Effector memory CD8-positive, alpha-beta T cell (primary cell): ENCODE results near the gene ARFGEF3.

ENCODE experiments used
- ATAC-seq: fragments of 150-1000 bp; cut with Tn5 transposase; replicated peaks from 2 replicates; pipeline ENCODE4 v1.10.0; 2021; ENCODE audit warnings: mild to moderate bottlenecking, moderate library complexity
- DNase-seq, 3 experiments: peaks; one replicate each; pipeline ENCODE4 v3.0.0; 2021
- H3K27ac Mint-ChIP-seq, 2 donors: one replicate each; pipeline ENCODE4 v1.8.0; 2022; ENCODE audit warnings: mild to moderate bottlenecking in 2 of 2, mixed read lengths in 2 of 2, moderate library complexity in 2 of 2
- H3K27me3 Mint-ChIP-seq, 2 donors: one replicate each; pipeline ENCODE4 v1.8.0; 2022; ENCODE audit warnings: mixed read lengths in 2 of 2
- H3K36me3 Mint-ChIP-seq: one replicate; pipeline ENCODE4 v1.8.0; 2022; ENCODE audit warnings: mild to moderate bottlenecking, moderate library complexity, mixed read lengths; ENCODE audit not compliant: insufficient read depth
- H3K4me1 Mint-ChIP-seq, 2 donors: one replicate each; pipeline ENCODE4 v1.8.0; 2022; ENCODE audit warnings: low read depth in 2 of 2, mixed read lengths in 2 of 2
- H3K4me3 Mint-ChIP-seq, 2 donors: one replicate each; pipeline ENCODE4 v1.8.0; 2022; ENCODE audit warnings: mild to moderate bottlenecking in 2 of 2, mixed read lengths in 2 of 2, moderate library complexity in 2 of 2
- H3K9me3 Mint-ChIP-seq, 2 donors: one replicate each; pipeline ENCODE4 v1.8.0; 2022; ENCODE audit warnings: mixed read lengths in 2 of 2

The ARFGEF3 gene

GRCh38 chr6:138182939-138183789, 21.4 kb downstream of the ARFGEF3 start:
- H3K36me3 Mint-ChIP-seq = no peaks in the 10 kb centered on the region
- H3K4me3 Mint-ChIP-seq = no peak overlapping the region
- DNase-seq (no peak), ATAC-seq (no peak)
- H3K27me3 Mint-ChIP-seq = peaks cover 54 to 87% of the 10 kb centered on the region in 2 donors
- no peaks in the 10 kb centered on the region for H3K4me1 Mint-ChIP-seq
- no peak overlapping the region for H3K27ac Mint-ChIP-seq
- peaks cover 6 to 8% of the 10 kb centered on the region in 2 donors for H3K9me3 Mint-ChIP-seq

- Mint-ChIP-seq H3K27ac (no peak overlapping the region), H3K4me3 (no peak overlapping the region), H3K27me3 (peaks cover 60 to 93% of the 10 kb centered on the region in 2 donors), H3K9me3 (peaks cover 0 to 4% of the 10 kb centered on the region in 2 donors), H3K36me3 (no peaks in the 10 kb centered on the region), H3K4me1 (no peaks in the 10 kb centered on the region)
- DNase-seq = no peak
- ATAC-seq = no peak
Observed at GRCh38 chr6:138183790-138184134, 22.0 kb downstream of the ARFGEF3 start.

- Mint-ChIP-seq H3K4me3 (no peak overlapping the region), H3K4me1 (no peaks in the 10 kb centered on the region)
Observed at GRCh38 chr6:138184230-138184629, 22.5 kb downstream of the ARFGEF3 start.

GRCh38 chr6:138187156-138187555, 25.4 kb downstream of the ARFGEF3 start:
- Mint-ChIP-seq H3K27ac (no peak overlapping the region), H3K9me3 (no peaks in the 10 kb centered on the region), H3K27me3 (peaks cover 74 to 86% of the 10 kb centered on the region in 2 donors), H3K36me3 (no peaks in the 10 kb centered on the region), H3K4me3 (no peak overlapping the region), H3K4me1 (no peaks in the 10 kb centered on the region)
- DNase-seq (no peak), ATAC-seq (no peak)

More at GRCh38 chr6:138184230-138184629, 22.5 kb downstream of the ARFGEF3 start:
- H3K36me3 Mint-ChIP-seq = no peaks in the 10 kb centered on the region
- DNase-seq = no peak
- peaks cover 64 to 95% of the 10 kb centered on the region in 2 donors for H3K27me3 Mint-ChIP-seq
- H3K9me3 Mint-ChIP-seq = peaks cover 0 to 4% of the 10 kb centered on the region in 2 donors
- ATAC-seq = no peak
- H3K27ac Mint-ChIP-seq = no peak overlapping the region

- H3K4me3 Mint-ChIP-seq = no peak overlapping the region
- ATAC-seq (no peak), DNase-seq (no peak)
- no peaks in the 10 kb centered on the region for H3K36me3 Mint-ChIP-seq
- H3K27me3 Mint-ChIP-seq = peaks cover 62 to 74% of the 10 kb centered on the region in 2 donors
- H3K4me1 Mint-ChIP-seq = no peaks in the 10 kb centered on the region
- H3K9me3 Mint-ChIP-seq = no peaks in the 10 kb centered on the region
- no peak overlapping the region for H3K27ac Mint-ChIP-seq
Observed at GRCh38 chr6:138188278-138188941, 26.7 kb downstream of the ARFGEF3 start.

- Mint-ChIP-seq H3K4me3 (peak overlapping the region in 1 of 2 donors; percentile 2), H3K27me3 (peaks cover 36 to 42% of the 10 kb centered on the region in 2 donors), H3K36me3 (peaks cover 2% of the 10 kb centered on the region), H3K4me1 (no peaks in the 10 kb centered on the region), H3K27ac (no peak overlapping the region), H3K9me3 (no peaks in the 10 kb centered on the region)
- DNase-seq (no peak), ATAC-seq (no peak)
Observed at GRCh38 chr6:138194287-138194686, 32.5 kb downstream of the ARFGEF3 start.

- Mint-ChIP-seq H3K36me3 (peaks cover 2% of the 10 kb centered on the region), H3K4me3 (no peak overlapping the region), H3K27ac (no peak overlapping the region), H3K27me3 (peaks cover 34 to 47% of the 10 kb centered on the region in 2 donors), H3K4me1 (no peaks in the 10 kb centered on the region), H3K9me3 (no peaks in the 10 kb centered on the region)
- ATAC-seq (no peak), DNase-seq (no peak)
Observed at GRCh38 chr6:138196122-138196738, 34.5 kb downstream of the ARFGEF3 start.

GRCh38 chr6:138197570-138197969, 35.8 kb downstream of the ARFGEF3 start:
- Mint-ChIP-seq H3K9me3 (no peaks in the 10 kb centered on the region), H3K27me3 (peaks cover 43 to 44% of the 10 kb centered on the region in 2 donors), H3K4me3 (no peak overlapping the region), H3K36me3 (peaks cover 2% of the 10 kb centered on the region), H3K27ac (no peak overlapping the region), H3K4me1 (no peaks in the 10 kb centered on the region)
- no peak for DNase-seq
- no peak for ATAC-seq

- H3K27ac Mint-ChIP-seq = no peak overlapping the region
Observed at GRCh38 chr6:138198430-138199091, 36.8 kb downstream of the ARFGEF3 start.

GRCh38 chr6:138201836-138202235, 40.1 kb downstream of the ARFGEF3 start:
- H3K4me3 Mint-ChIP-seq = no peak overlapping the region
- no peak for ATAC-seq
- no peaks in the 10 kb centered on the region for H3K4me1 Mint-ChIP-seq
- H3K27me3 Mint-ChIP-seq = peaks cover 45 to 50% of the 10 kb centered on the region in 2 donors
- peaks cover 6% of the 10 kb centered on the region for H3K36me3 Mint-ChIP-seq
- no peaks in the 10 kb centered on the region for H3K9me3 Mint-ChIP-seq
- no peak for DNase-seq
- no peak overlapping the region for H3K27ac Mint-ChIP-seq

More at GRCh38 chr6:138198430-138199091, 36.8 kb downstream of the ARFGEF3 start:
- no peaks in the 10 kb centered on the region for H3K4me1 Mint-ChIP-seq
- H3K27me3 Mint-ChIP-seq = peaks cover 53% of the 10 kb centered on the region in 2 donors
- H3K36me3 Mint-ChIP-seq = peaks cover 6% of the 10 kb centered on the region
- DNase-seq (no peak), ATAC-seq (no peak)
- no peaks in the 10 kb centered on the region for H3K9me3 Mint-ChIP-seq
- no peak overlapping the region for H3K4me3 Mint-ChIP-seq

GRCh38 chr6:138203315-138203714, 41.6 kb downstream of the ARFGEF3 start:
- no peak overlapping the region for H3K4me3 Mint-ChIP-seq
- peaks cover 53 to 54% of the 10 kb centered on the region in 2 donors for H3K27me3 Mint-ChIP-seq
- peaks cover 3% of the 10 kb centered on the region for H3K36me3 Mint-ChIP-seq
- H3K4me1 Mint-ChIP-seq = no peaks in the 10 kb centered on the region
- DNase-seq = no peak
- H3K27ac Mint-ChIP-seq = no peak overlapping the region
- H3K9me3 Mint-ChIP-seq = no peaks in the 10 kb centered on the region
- no peak for ATAC-seq

- no peaks in the 10 kb centered on the region for H3K4me1 Mint-ChIP-seq
- no peak overlapping the region for H3K4me3 Mint-ChIP-seq
- ATAC-seq (no peak), DNase-seq (no peak)
- H3K27me3 Mint-ChIP-seq = peaks cover 46 to 53% of the 10 kb centered on the region in 2 donors
- no peaks in the 10 kb centered on the region for H3K9me3 Mint-ChIP-seq
- H3K27ac Mint-ChIP-seq = no peak overlapping the region
- H3K36me3 Mint-ChIP-seq = peaks cover 3% of the 10 kb centered on the region
Observed at GRCh38 chr6:138204303-138204702, 42.6 kb downstream of the ARFGEF3 start.

GRCh38 chr6:138204792-138205384, 43.1 kb downstream of the ARFGEF3 start:
- no peak overlapping the region for H3K27ac Mint-ChIP-seq
- peaks cover 45 to 56% of the 10 kb centered on the region in 2 donors for H3K27me3 Mint-ChIP-seq
- H3K9me3 Mint-ChIP-seq = no peaks in the 10 kb centered on the region
- H3K36me3 Mint-ChIP-seq = peaks cover 3% of the 10 kb centered on the region
- DNase-seq = no peak
- ATAC-seq = no peak
- no peaks in the 10 kb centered on the region for H3K4me1 Mint-ChIP-seq
- no peak overlapping the region for H3K4me3 Mint-ChIP-seq
